Astrocyte (in vitro differentiated cells and primary cell): ENCODE data around the gene CREB5. TPM values are rescaled to one million over a fixed set of nuclear protein-coding genes. Genes with fewer than 3 reads are reported as not detected.

ENCODE experiments used
- DNase-seq: peaks from one replicate; pipeline ENCODE4 v3.0.0-alpha.2; 2010; ENCODE audit warnings: low read depth
- FAIRE-seq: peaks from 2 replicates; lab custom pipeline; 2011; peaks lifted over from hg19 to GRCh38; lab: Jason Lieb, UNC
- H2AFZ ChIP-seq: 2 replicates; pipeline ENCODE4 v1.6.0; 2012; ENCODE audit warnings: low read depth, low read length, inconsistent platforms
- H3K27ac ChIP-seq: 2 replicates; pipeline ENCODE4 v1.5.1; 2011; ENCODE audit warnings: low read depth, low read length, inconsistent platforms
- H3K27me3 ChIP-seq: 2 replicates; pipeline ENCODE4 v1.6.0; 2011; ENCODE audit warnings: low read length, inconsistent platforms; ENCODE audit not compliant: insufficient read depth
- H3K36me3 ChIP-seq: 2 replicates; pipeline ENCODE4 v1.5.1; 2011; ENCODE audit warnings: low read length, inconsistent platforms; ENCODE audit not compliant: insufficient read depth
- H3K4me1 ChIP-seq: 2 replicates; pipeline ENCODE4 v1.5.1; 2011; ENCODE audit warnings: low read length, inconsistent platforms; ENCODE audit not compliant: insufficient read depth
- H3K4me2 ChIP-seq: 2 replicates; pipeline ENCODE4 v1.6.0; 2012; ENCODE audit warnings: low read length, inconsistent platforms
- H3K4me3 ChIP-seq: 2 replicates; pipeline ENCODE4 v1.5.1; 2011; ENCODE audit warnings: low read depth, mild to moderate bottlenecking, low read length, inconsistent platforms; ENCODE audit not compliant: insufficient read depth
- H3K79me2 ChIP-seq: 2 replicates; pipeline ENCODE4 v1.6.0; 2012; ENCODE audit warnings: mild to moderate bottlenecking, low read length, inconsistent platforms; ENCODE audit not compliant: insufficient read depth
- H3K9ac ChIP-seq: 2 replicates; pipeline ENCODE4 v1.6.0; 2012; ENCODE audit warnings: mild to moderate bottlenecking, low read length, inconsistent platforms
- H3K9me3 ChIP-seq: 2 replicates; pipeline ENCODE4 v1.5.1; 2012; ENCODE audit warnings: low read depth, mild to moderate bottlenecking, low read length, inconsistent platforms; ENCODE audit not compliant: insufficient read depth
- H4K20me1 ChIP-seq: 2 replicates; pipeline ENCODE4 v1.6.0; 2012; ENCODE audit warnings: low read length, inconsistent platforms; ENCODE audit not compliant: insufficient read depth
- H3K27ac Mint-ChIP-seq: one replicate; pipeline ENCODE4 v1.8.0; 2021; ENCODE audit warnings: mild to moderate bottlenecking, mixed read lengths; ENCODE audit not compliant: unreplicated experiment
- H3K27me3 Mint-ChIP-seq: one replicate; pipeline ENCODE4 v1.8.0; 2021; ENCODE audit warnings: low read depth, mixed read lengths; ENCODE audit not compliant: unreplicated experiment
- H3K36me3 Mint-ChIP-seq: one replicate; pipeline ENCODE4 v1.8.0; 2021; ENCODE audit warnings: low read depth, mixed read lengths; ENCODE audit not compliant: unreplicated experiment
- H3K4me1 Mint-ChIP-seq: one replicate; pipeline ENCODE4 v1.8.0; 2021; ENCODE audit warnings: low read depth, mixed read lengths; ENCODE audit not compliant: unreplicated experiment
- H3K4me3 Mint-ChIP-seq: one replicate; pipeline ENCODE4 v1.8.0; 2021; ENCODE audit warnings: mild to moderate bottlenecking, moderate library complexity, mixed read lengths; ENCODE audit not compliant: unreplicated experiment
- H3K9me3 Mint-ChIP-seq: one replicate; pipeline ENCODE4 v1.8.0; 2021; ENCODE audit warnings: mild to moderate bottlenecking, mixed read lengths; ENCODE audit not compliant: unreplicated experiment
- EZH2 ChIP-seq: IDR thresholded peaks from 2 replicates; pipeline ENCODE4 v1.6.1; 2012; ENCODE audit warnings: mild to moderate bottlenecking, low read length, inconsistent platforms; ENCODE audit not compliant: insufficient read depth
- total RNA-seq: library from RNA; stranded (reverse); gene quantifications from 2 replicates; pipeline ENCODE4 v1.2.1, GENCODE V29; 2021
- TF ChIP-seq, protein P1 (sequence below): IDR thresholded peaks from 2 replicates; pipeline ENCODE4 v1.5.1; 2011; ENCODE audit warnings: low read depth, mild to moderate bottlenecking, inconsistent platforms, low read length, moderate library complexity; ENCODE audit not compliant: insufficient read depth

CREB5 gene
- total RNA-seq, 1 donor from 2014 or later = 25.4 TPM

DNA sequence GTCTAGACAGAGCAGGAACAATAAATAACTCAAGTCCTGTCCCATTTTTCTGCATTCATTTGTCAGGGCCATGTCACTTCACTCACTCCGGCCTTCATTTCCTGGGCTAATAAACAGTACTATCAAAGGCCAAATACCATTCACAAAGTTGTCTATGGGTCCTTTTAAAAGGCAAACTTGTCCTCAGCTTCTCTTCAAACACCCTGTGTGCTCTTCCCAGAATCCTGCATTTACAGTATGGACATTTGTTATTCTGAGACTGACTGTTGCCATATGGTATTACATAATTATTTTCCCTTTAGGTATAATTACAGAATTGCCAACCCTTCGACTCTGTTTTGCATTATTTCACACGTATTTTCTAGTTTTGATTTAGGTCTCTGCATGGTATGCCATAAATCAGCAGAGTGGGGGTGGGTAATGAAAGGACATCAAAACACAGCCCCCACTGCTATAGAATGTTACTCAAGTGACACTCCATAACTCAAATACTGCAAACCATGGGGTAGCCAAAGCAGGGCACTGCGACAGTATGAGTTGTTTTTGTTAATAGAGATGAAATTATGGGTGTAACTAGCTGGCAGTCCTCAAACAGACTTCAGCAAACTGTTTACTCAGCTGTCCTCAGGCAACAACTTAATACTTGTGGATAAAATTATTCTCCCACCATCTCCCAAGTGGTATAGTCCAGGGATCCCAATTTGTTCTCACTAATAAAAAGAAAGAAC is 362.1 kb downstream of the CREB5 start:
- no peak for FAIRE-seq
- peaks cover 10% of the 10 kb centered on the region for H3K36me3 Mint-ChIP-seq
- H3K27me3 Mint-ChIP-seq = no peaks in the 10 kb centered on the region

DNA sequence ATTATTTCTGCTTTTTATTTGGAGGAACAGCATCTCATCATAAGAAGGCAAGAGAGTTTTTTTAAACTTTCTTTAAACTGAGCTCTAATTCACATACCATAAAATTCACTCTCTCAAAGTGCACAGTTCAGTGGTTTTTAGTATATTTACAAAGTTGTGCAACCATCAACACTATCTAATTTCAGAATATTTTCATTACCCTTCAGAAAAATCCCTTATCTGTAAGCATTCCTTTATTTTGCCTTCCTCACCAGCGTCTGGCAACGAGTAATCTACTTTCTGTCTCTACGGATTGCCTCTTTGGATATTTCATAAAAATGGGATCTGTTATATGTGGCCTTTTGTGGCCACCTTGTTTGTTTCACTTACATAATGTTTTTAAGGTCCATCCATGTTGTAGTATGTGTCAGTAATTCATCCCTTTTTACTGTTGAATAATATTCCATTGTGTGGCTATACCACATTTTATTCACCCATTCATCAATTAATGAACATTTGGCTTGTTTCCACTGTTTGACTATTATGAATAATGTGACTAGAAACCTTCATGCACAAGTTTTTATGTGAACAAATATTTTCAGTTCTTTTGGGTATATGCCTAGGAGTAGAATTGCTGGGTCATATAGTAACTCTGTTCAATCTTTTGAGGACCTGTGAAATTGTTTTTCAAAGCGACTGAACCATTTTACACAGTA is 364.3 kb downstream of the CREB5 start:
- Histone ChIP-seq H3K9ac (no peak overlapping the region), H4K20me1 (peaks cover 3% of the 10 kb centered on the region), H3K27me3 (no peaks in the 10 kb centered on the region), H3K27ac (no peak overlapping the region), H3K4me3 (no peak overlapping the region), H3K4me2 (no peak overlapping the region), H3K79me2 (no peaks in the 10 kb centered on the region), H3K36me3 (no peaks in the 10 kb centered on the region), H3K4me1 (no peaks in the 10 kb centered on the region), H3K9me3 (no peaks in the 10 kb centered on the region), H2AFZ (no peak overlapping the region)
- FAIRE-seq = peak; percentile 64
- TF ChIP-seq EZH2 = no peak
- TF ChIP-seq, protein P1, sequence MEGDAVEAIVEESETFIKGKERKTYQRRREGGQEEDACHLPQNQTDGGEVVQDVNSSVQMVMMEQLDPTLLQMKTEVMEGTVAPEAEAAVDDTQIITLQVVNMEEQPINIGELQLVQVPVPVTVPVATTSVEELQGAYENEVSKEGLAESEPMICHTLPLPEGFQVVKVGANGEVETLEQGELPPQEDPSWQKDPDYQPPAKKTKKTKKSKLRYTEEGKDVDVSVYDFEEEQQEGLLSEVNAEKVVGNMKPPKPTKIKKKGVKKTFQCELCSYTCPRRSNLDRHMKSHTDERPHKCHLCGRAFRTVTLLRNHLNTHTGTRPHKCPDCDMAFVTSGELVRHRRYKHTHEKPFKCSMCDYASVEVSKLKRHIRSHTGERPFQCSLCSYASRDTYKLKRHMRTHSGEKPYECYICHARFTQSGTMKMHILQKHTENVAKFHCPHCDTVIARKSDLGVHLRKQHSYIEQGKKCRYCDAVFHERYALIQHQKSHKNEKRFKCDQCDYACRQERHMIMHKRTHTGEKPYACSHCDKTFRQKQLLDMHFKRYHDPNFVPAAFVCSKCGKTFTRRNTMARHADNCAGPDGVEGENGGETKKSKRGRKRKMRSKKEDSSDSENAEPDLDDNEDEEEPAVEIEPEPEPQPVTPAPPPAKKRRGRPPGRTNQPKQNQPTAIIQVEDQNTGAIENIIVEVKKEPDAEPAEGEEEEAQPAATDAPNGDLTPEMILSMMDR = no peak
- no peak overlapping the region for H3K27ac Mint-ChIP-seq
- H3K4me1 Mint-ChIP-seq = peaks cover 14% of the 10 kb centered on the region
- DNase-seq = no peak
- no peaks in the 10 kb centered on the region for H3K9me3 Mint-ChIP-seq
- H3K4me3 Mint-ChIP-seq = no peak overlapping the region
- H3K27me3 Mint-ChIP-seq = no peaks in the 10 kb centered on the region
- H3K36me3 Mint-ChIP-seq = peaks cover 3% of the 10 kb centered on the region

More for the DNA sequence above, 362.1 kb downstream of the CREB5 start:
- Histone ChIP-seq H3K27me3 (no peaks in the 10 kb centered on the region), H3K9ac (no peak overlapping the region), H3K9me3 (no peaks in the 10 kb centered on the region), H4K20me1 (no peaks in the 10 kb centered on the region), H3K36me3 (no peaks in the 10 kb centered on the region), H3K27ac (no peak overlapping the region), H2AFZ (no peak overlapping the region), H3K79me2 (no peaks in the 10 kb centered on the region), H3K4me2 (no peak overlapping the region), H3K4me3 (no peak overlapping the region), H3K4me1 (no peaks in the 10 kb centered on the region)
- H3K4me3 Mint-ChIP-seq = no peak overlapping the region
- DNase-seq = no peak
- H3K4me1 Mint-ChIP-seq = peaks cover 9% of the 10 kb centered on the region
- no peak for TF ChIP-seq EZH2
- TF ChIP-seq, protein P1 = no peak
- no peaks in the 10 kb centered on the region for H3K9me3 Mint-ChIP-seq
- H3K27ac Mint-ChIP-seq = no peak overlapping the region
